Hematopoietic multipotent progenitor cell treated with erythropoietin and hydrocortisone succinate and interleukin-3 and kit ligand, for 8 days (in vitro differentiated cells): ENCODE data around the gene ZNF132.
"Not testable (repeated sequence)": the region's sequence is repeated elsewhere in the genome, so short reads cannot be mapped to it uniquely, and the experiment has no call there.

ENCODE experiments used
- DNase-seq: peaks from one replicate; pipeline ENCODE4 v3.0.0-alpha.2; 2015

Gene ZNF132

GRCh38 chr19:58439576-58440554 lies at the start of gene ZNF132:
ZNF132 (minus strand) TSS chr19:58440153; CDS start chr19:58439821, 332 bp downstream.
- peak; percentile 100 for DNase-seq

DNA sequence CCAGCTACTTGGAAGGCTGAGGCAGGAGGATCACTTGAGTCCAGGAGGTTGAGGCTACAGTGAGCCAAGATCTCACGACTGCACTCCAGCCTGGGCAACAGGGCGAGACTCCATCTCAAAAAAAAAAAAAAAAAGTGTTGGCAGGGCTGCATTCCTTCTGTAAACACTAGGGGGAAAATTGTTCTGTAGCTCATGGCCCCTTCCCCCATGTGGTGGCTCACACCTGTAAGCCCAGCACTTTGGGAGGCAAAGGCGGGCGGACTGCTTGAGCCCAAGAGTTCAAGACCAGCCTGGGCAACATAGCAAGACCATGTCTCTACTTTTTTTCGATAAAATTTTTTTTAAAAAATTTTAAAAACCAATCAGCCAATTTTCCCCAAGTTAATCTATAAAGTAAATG lies 44.4 kb upstream of the ZNF132 start:
- DNase-seq: peak; percentile 33

GRCh38 chr19:58483776-58484175 lies 43.8 kb upstream of the ZNF132 start:
- DNase-seq: no peak

DNA sequence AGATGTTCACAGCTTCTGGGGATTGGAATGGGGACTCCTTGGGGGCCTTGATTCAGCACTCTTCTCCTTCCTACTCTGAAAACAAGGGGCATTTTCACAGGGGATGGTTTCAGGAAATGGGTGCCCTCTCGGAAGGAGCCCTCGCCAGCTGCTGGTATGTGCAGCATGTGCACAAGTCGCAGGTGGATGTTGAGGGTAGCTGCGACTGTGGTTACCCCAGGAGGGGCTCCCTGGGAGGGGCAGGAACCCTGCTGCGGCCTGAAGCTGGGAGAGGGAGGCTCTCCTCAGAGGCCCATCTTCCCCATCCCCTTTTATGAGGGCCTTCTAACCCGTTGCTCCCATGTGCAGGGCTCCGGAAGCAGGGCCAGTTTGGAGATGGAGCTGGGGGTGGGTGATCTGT lies 42.4 kb upstream of the ZNF132 start:
- DNase-seq: no peak

GRCh38 chr19:58480831-58481230 lies 40.9 kb upstream of the ZNF132 start:
- no peak for DNase-seq

GRCh38 chr19:58480481-58480830 lies 40.5 kb upstream of the ZNF132 start:
- no peak for DNase-seq

GRCh38 chr19:58479736-58480480 lies 40.0 kb upstream of the ZNF132 start:
- no peak for DNase-seq

DNA sequence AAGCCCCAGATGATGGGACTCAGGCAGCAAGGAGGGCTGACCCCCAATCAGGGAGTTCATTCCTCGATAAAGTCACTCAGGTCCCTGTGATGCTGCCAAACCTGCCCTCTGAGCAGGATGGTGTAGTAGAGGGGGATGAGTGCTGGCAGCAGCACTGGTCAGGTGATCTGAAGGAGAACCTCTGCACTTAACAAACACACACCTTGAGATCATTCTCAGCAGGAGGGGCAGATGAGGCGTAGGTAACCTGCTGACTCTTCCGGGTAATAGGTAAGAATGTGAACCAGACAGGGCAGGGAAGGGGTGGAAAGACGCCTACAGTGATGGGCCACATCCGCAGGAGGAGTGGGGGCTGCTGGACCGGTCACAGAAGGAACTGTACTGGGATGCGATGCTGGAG lies 39.4 kb upstream of the ZNF132 start:
- no peak for DNase-seq

DNA sequence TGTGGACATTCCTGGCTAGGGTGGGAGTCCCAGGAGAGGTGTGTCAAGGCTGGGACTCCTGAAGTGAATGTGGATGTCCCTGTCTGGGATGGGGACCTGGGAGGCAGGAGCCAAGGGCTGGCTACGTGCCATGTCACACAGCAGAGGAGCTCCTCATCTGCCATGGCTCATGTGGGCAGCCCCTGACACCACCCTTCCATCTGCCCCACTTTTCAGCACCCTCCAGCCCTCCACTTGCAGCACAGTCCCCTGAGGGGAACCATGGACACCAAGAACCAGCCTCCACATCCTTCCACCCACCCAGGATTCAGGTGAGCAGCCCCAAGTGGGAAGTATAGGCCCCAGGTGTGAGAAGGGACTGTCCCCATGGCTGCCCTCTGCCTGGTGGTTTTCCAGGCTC lies 37.9 kb upstream of the ZNF132 start:
- DNase-seq: no peak

GRCh38 chr19:58477130-58477529 lies 37.2 kb upstream of the ZNF132 start:
- DNase-seq: no peak

DNA sequence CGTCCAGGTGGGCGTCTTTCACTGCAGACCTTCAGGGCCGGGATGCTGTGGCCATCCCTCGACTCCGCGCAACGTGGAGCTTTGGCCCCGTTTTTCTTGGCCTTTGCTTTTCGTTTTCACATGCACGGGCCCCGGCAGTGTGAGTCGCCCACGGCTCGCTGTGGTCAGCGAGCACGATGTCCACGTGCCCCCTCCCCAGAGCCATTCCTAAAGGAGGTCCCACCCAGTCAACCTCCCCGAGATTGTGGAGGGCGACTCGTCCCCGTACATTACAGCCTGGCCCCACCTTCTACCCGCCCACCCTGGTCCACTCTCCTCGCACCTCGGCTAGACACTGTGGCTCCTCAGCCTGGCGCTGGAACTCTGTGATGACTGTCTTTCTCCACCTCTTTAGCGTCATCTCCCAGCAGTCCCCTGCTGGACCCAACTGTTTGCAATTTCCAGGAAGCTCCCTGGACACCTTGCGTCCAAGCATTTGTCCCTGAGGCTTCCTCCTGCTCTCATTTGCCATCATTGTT lies 36.6 kb upstream of the ZNF132 start:
- DNase-seq: peak; percentile 36

DNA sequence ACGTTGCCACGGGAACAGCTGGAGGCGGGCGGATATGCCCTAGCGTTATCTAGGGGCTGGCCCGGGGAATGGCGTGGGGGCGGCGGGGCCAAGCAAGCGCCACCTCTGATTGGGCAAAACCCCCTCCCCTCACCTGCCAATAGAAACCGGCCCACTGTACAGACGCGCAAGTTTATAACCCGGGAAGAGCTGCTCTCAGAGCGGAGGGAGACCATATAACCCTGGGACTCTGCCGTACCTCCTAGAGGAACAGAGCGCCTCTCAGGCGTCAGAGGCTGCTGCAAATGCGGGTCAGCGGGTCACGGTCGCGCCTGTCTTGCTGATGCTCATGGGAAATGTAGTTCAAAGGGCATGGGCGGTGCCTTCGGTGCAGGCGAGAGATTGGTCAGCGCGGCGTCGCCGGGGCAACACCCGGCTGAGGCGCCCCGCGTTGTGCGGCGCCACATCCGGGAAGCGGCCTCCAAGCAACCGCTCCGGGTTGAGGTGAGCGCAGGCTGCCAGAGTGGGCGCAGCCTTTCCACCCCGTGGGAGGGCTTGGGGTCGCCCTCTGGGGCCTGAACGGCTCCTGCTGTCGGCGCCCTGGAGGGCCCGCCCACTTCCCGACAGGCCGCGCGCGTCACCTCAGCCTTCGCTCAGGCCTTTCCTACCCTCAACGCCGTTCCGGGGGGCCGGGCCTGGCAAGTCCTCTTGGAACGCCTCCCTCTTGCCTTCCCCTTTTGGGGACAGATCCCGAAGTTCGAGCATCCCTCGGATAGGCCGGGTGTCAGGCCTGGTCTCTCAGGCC lies 36.0 kb upstream of the ZNF132 start, which contains the start of gene ZNF446:
TSS of gene ZNF446 (plus strand) at position 639 of the 784 bp plus-strand sequence. CDS start 867 bp downstream, outside the sequence.
- peak; percentile 96 for DNase-seq

- no peak for DNase-seq
These were observed 35.2 kb upstream of the ZNF132 start for GRCh38 chr19:58474997-58475713.

DNA sequence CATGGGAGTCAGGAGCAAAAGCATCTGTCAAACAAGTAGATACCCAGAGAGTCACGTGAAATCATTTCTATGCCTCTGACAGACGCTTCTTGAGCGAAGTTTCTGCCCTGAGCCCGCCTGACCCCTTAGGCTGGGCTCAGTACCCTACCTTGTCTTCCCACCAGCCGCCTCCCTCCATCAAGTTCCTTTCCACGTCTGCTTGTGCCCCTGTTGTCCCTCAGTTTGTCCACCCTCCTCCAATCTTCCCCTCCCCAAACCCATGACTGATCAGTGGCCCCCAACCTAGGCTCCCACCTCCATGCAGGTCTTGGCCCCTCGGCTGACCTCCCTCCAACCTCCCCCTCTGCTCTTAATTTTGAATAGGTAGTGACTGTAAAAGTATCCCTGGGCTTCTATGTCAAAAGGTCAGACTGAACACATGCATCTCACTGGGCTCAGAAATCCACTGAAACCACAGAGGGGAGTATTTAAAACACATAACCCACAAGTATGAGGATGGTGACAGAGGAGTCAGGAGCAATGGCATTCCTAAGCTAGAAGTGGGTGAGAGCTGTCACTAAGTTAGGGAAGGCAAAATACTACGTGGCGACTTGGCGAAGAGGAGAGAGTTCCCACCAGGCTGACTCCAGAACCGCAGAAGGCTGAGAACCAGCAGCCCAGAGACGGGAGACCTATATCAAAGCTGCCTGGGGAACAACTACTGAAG lies 34.5 kb upstream of the ZNF132 start:
- DNase-seq: no peak

- DNase-seq: no peak
These were observed 33.8 kb upstream of the ZNF132 start for GRCh38 chr19:58473775-58474174.

GRCh38 chr19:58471736-58472135 lies 31.8 kb upstream of the ZNF132 start:
- no peak for DNase-seq

- not testable (repeated sequence) for DNase-seq
These were observed 31.0 kb upstream of the ZNF132 start for GRCh38 chr19:58470837-58471543.

DNA sequence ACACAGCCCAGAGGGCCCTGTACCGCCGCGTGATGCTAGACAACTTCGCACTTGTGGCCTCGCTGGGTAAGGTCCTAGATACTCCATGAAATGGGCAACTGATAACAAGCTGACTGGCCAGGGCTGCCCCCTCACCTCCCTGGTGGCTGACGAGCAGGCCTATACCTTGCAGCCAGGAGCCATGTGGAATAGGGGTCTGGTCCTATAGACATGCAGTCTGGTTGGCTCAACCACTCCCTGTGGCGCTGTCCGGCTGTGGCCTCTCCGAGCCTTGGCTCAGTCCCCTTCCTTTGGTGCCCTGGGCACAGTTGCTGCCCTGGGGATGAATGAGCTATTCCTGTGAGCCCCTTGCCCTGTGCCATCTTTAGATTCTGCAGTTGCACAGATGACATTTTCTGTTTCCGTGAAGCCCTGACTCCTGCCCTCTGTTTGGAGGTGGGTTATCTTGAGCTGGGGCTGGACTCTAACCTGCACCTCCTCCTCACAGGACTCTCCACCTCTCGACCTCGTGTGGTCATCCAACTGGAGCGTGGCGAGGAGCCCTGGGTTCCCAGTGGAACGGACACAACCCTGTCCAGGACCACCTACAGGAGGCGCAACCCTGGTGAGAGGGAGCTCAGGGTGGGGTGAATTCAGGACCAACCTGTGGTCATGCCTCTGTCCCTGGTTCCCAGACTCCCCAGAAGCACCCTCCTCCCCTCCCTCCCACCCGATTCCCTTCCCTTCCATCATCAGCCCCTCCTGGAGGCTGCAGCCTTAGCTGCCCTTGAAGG lies 29.5 kb upstream of the ZNF132 start:
- no peak for DNase-seq

GRCh38 chr19:58468216-58468839 lies 28.4 kb upstream of the ZNF132 start:
- no peak for DNase-seq
